ENCODE data around the gene KIF21B.

KIF21B gene

GRCh38 chr1:201066986-201067385, 43.5 kb upstream of the KIF21B start:
- DNase-seq = no peak
- no peak for TF ChIP-seq CTCF (IDR thresholded peaks at IDR 0.05; ENCODE audit: low read depth, low read length, missing control alignments)
- H3K27ac ChIP-seq = no peak overlapping the region
- H3K36me3 ChIP-seq (replicated peaks) = no peaks in the 10 kb centered on the region
- in situ Hi-C loops (cut with HindIII; ENCODE audit: low pct_ligation_motif_present, low sequenced_read_pairs) = no loop called here
- H3K4me3 ChIP-seq (ENCODE audit: low read depth, low read length) = no peak overlapping the region
- no peaks in the 10 kb centered on the region for H3K27me3 ChIP-seq (replicated peaks)

- in situ Hi-C loops (cut with HindIII; ENCODE audit: low pct_ligation_motif_present, low sequenced_read_pairs) = no loop called here
- no peaks in the 10 kb centered on the region for H3K27me3 ChIP-seq (replicated peaks)
- TF ChIP-seq CTCF (IDR thresholded peaks at IDR 0.05; ENCODE audit: low read depth, low read length, missing control alignments) = no peak
Measured at GRCh38 chr1:201065686-201066085, 42.2 kb upstream of the KIF21B start.

GRCh38 chr1:201064806-201065205, 41.3 kb upstream of the KIF21B start:
- Histone ChIP-seq H3K36me3 (replicated peaks) (no peaks in the 10 kb centered on the region), H3K27ac (no peak overlapping the region), H3K4me3 (ENCODE audit: low read depth, low read length) (no peak overlapping the region), H3K27me3 (replicated peaks) (no peaks in the 10 kb centered on the region)
- no peak for DNase-seq
- in situ Hi-C loops (cut with HindIII; ENCODE audit: low pct_ligation_motif_present, low sequenced_read_pairs) = no loop called here
- no peak for TF ChIP-seq CTCF (IDR thresholded peaks at IDR 0.05; ENCODE audit: low read depth, low read length, missing control alignments)

More at GRCh38 chr1:201065686-201066085, 42.2 kb upstream of the KIF21B start:
- no peak for DNase-seq
- H3K27ac ChIP-seq = no peak overlapping the region
- no peaks in the 10 kb centered on the region for H3K36me3 ChIP-seq (replicated peaks)
- no peak overlapping the region for H3K4me3 ChIP-seq (ENCODE audit: low read depth, low read length)

GRCh38 chr1:201063145-201063544, 39.6 kb upstream of the KIF21B start:
- no peak overlapping the region for H3K4me3 ChIP-seq (ENCODE audit: low read depth, low read length)
- no peak for TF ChIP-seq CTCF (IDR thresholded peaks at IDR 0.05; ENCODE audit: low read depth, low read length, missing control alignments)
- in situ Hi-C loops (cut with HindIII; ENCODE audit: low pct_ligation_motif_present, low sequenced_read_pairs) = no loop called here

GRCh38 chr1:201062511-201063091, 39.1 kb upstream of the KIF21B start:
- no peak overlapping the region for H3K27ac ChIP-seq

More at GRCh38 chr1:201063145-201063544, 39.6 kb upstream of the KIF21B start:
- Histone ChIP-seq H3K27ac (no peak overlapping the region), H3K36me3 (replicated peaks) (no peaks in the 10 kb centered on the region), H3K27me3 (replicated peaks) (peaks cover 4% of the 10 kb centered on the region)
- no peak for DNase-seq

More at GRCh38 chr1:201062511-201063091, 39.1 kb upstream of the KIF21B start:
- no peak for DNase-seq
- Histone ChIP-seq H3K4me3 (ENCODE audit: low read depth, low read length) (no peak overlapping the region), H3K36me3 (replicated peaks) (no peaks in the 10 kb centered on the region), H3K27me3 (replicated peaks) (peaks cover 4% of the 10 kb centered on the region)
- in situ Hi-C loops (cut with HindIII; ENCODE audit: low pct_ligation_motif_present, low sequenced_read_pairs) = no loop called here
- no peak for TF ChIP-seq CTCF (IDR thresholded peaks at IDR 0.05; ENCODE audit: low read depth, low read length, missing control alignments)
